Neural progenitor cell (in vitro differentiated cells): ENCODE data around the gene MARCHF3.

Source experiments
- CTCF ChIP-seq: fragments of 200-600 bp; sonication (generic); IDR thresholded peaks from 2 replicates; pipeline ENCODE4 v1.5.1; 2017; ENCODE audit warnings: antibody characterized with exemption, mild to moderate bottlenecking
- EZH2 ChIP-seq: fragments of 200-600 bp; sonication (generic); IDR thresholded peaks from 2 replicates; pipeline ENCODE4 v1.6.1; 2017; ENCODE audit warnings: antibody characterized with exemption, mild to moderate bottlenecking, moderate library complexity

DNA sequence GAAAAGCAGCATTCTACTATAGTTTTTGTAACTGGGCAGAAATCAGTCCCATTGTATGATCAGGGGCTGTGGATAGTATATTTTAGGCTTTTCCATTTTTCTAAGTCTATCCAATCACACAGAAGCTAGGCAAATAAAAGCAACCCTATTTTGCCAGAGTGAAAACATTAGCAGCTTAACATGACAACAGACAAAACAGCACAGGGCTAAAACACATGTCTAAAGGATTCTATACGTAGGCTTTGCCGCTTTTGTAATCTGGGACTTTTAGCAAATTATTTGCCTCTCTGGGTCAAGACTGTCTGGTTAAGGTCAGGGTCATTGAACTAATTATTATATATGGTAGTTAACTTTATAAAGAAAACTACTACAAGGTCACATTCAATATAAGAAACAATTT, 4.2 kb downstream of the MARCHF3 start:
- TF ChIP-seq CTCF: no peak
- TF ChIP-seq EZH2: no peak
